HG03175 (cell line): ENCODE measurements around the gene CA10.

Experiments used
- ATAC-seq: cut with Tn5 transposase; IDR thresholded peaks from one replicate; pipeline ENCODE4 v1.9.1; 2021; ENCODE audit warnings: mild to moderate bottlenecking, moderate library complexity; ENCODE audit not compliant: unreplicated experiment

Gene CA10

DNA sequence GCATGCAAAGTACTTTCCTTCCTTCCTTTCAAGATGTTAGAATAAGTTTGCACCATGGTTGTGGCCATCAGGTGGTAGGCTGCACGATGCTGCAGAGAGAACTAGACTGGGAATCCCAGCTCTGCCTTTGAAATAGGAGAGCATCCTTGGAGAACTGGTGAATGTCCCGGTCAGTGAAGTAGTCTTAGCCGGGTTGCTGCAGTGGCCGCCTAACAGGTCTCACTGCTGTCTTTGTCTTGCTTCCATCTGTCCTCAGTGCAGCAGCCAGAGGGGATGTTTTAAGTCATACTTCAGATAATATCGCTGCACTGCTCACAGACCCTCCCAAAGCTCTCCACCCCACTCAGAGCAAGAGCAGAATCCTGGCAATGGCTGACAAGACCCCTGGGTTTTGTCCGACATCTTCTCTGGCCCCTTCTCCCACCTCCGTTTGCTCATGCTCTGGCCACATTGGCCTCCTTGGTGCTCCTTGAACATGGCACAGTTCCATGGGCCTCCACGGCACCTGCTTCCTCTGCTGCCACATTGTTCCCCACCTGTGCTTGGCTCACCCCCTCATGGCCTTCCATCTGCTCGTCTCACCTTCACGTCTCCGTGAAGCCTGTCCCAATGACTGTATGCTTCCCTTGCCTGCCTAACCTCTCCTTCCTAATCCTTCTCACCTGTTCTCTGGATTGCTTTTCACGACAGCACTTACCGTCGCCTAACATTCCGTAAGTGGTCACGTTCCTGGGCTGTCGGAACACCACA is 458.3 kb downstream of the CA10 start:
- no peak for ATAC-seq

- no peak for ATAC-seq
Observed at GRCh38 chr17:51699303-51699702, 459.2 kb downstream of the CA10 start.

GRCh38 chr17:51692917-51693316 is 465.6 kb downstream of the CA10 start:
- ATAC-seq: no peak

- no peak for ATAC-seq
Observed at GRCh38 chr17:51687887-51688286, 470.6 kb downstream of the CA10 start.

DNA sequence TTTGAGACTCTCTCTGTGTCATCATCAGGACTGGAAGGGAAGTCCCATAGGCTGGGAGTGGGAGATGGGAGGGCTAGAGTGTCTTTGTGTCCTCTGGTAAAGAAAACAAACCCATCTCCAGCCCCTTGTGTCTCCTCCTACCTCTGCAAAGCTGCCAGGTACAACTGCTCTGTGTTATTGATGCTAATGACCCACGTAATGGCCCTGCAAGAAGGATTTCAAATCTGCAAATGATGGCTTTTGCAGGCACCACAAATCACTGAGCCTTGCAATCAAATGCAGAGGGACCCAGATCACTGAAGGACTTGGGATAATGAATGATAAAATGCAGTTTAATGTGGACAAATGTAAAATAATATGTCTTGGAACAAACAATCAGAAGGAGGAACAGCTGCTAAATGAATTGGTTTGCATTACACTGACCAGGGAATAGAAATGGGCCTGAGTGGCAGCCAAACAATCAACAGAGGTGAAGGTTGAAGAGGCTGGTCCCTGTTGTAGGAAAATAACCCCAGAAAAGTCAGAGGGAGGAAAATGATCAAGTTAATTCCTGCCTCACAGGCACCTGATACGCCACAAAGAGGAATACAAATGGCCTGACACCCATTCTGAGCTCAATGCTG is 473.1 kb downstream of the CA10 start:
- no peak for ATAC-seq

GRCh38 chr17:51684214-51684613 is 474.3 kb downstream of the CA10 start:
- no peak for ATAC-seq

GRCh38 chr17:51683291-51683690 is 475.2 kb downstream of the CA10 start:
- ATAC-seq: no peak

DNA sequence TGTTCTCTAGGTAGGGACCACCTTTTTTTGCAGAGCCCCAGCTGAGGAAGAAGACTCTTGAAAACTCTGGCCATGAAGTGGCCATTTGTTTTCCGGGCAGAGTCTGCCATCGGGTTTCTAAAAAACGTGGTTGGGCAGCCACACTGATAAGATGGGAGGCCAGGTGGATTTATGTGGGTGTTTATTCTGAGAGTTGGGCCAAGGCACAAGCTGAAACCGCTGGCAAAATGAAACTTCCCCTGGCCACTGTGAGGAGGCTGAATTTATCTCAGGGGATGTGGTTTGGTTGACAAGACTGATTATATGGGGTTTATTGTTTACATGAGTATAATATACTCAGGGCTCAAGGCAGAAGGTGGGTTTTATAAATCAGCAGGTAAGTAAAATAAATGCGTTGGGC is 476.4 kb downstream of the CA10 start:
- no peak for ATAC-seq

DNA sequence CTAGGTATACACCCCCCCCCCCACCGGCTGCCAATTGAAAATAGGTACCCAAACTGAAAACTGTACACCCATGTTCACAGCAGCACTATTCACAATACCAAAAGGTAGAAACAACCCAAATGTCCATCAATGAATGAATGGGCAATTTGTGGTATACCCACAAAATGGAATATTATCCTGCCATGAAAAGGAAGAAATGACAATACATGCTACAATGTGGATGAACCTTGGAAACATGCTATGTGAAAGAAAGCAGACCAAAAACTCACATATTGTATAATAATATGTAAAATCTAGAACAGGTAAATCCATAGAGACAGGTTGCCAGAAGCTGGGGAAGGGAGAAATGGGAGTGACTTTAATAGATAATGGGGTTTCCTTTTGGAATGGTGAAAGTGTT is 480.6 kb downstream of the CA10 start:
- ATAC-seq: no peak

- ATAC-seq: no peak
Observed at GRCh38 chr17:51676691-51677487, 481.6 kb downstream of the CA10 start.

GRCh38 chr17:51674579-51675255 is 483.8 kb downstream of the CA10 start:
- no peak for ATAC-seq

- ATAC-seq: no peak
Observed at GRCh38 chr17:51673070-51673469, 485.4 kb downstream of the CA10 start.

- no peak for ATAC-seq
Observed at GRCh38 chr17:51672065-51672464, 486.4 kb downstream of the CA10 start.

GRCh38 chr17:51670899-51671298 is 487.6 kb downstream of the CA10 start:
- ATAC-seq: no peak

DNA sequence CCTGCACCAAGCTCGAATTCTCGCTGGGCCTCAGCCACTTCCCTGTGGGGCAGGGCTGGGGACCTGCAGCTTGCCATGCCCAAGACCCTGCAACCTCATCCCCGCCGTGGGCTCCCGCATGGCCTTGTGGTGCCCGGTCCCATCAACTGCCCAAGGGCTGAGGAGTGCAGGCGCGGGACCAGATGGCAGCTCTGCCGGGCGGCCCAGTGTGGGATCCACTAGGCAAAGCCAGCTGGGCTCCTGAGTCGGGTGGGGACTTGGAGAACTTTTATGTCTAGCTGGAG is 489.6 kb downstream of the CA10 start:
- no peak for ATAC-seq

- ATAC-seq: no peak
Observed at GRCh38 chr17:51668155-51668962, 490.2 kb downstream of the CA10 start.

DNA sequence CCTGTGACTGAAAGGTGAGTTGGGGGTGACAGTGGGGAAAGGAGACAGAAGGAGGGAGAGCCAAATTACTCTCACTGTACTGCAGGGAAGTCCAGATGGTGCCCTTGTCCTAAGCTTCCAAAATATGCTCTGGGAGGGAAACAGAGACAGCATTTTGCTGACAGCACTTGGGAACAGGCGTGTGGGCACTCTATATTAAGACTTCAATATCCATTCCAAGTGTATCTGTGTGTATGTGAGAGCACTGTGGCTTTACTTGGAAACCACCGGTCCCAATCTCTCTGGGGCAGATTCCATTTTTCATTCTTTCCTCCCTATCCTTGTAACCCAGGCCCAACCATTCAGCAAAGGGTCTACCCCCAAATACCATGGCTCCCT is 490.8 kb downstream of the CA10 start:
- ATAC-seq: no peak

GRCh38 chr17:51666971-51667705 is 491.4 kb downstream of the CA10 start:
- no peak for ATAC-seq

- no peak for ATAC-seq
Observed at GRCh38 chr17:51662204-51663056, 496.1 kb downstream of the CA10 start.
